ENCODE results near the gene EEFSEC. TPM values are rescaled to one million over a fixed set of nuclear protein-coding genes. Genes with fewer than 3 reads are reported as not detected.

EEFSEC gene
- total RNA-seq, 4 donors from 2014 or later: 25.1 to 43.5 (median 29.5) TPM

- WGBS, 2 donors: 53 to 60% methylated on average over 10 of the region's 10 CpGs
- Histone ChIP-seq H3K36me3 (peaks cover 0 to 11% (median 0%) of the 10 kb centered on the region in 3 donors), H3K27ac (peak overlapping the region in 2 of 4 donors; percentile 20 to 61), H3K4me1 (peaks cover 0 to 44% (median 7%) of the 10 kb centered on the region in 4 donors), H3K4me3 (no peak overlapping the region), H3K9me3 (no peaks in the 10 kb centered on the region), H3K27me3 (no peaks in the 10 kb centered on the region)
- DNase-seq (ENCODE audit: low spot score in 2 of 2): no peak
- TF ChIP-seq CTCF (IDR thresholded peaks at IDR 0.05) (no peak), POLR2A (IDR thresholded peaks at IDR 0.05) (no peak), EP300 (IDR thresholded peaks at IDR 0.05) (no peak)
Observed at GRCh38 chr3:128378631-128379347, 225.5 kb downstream of the EEFSEC start.

DNA sequence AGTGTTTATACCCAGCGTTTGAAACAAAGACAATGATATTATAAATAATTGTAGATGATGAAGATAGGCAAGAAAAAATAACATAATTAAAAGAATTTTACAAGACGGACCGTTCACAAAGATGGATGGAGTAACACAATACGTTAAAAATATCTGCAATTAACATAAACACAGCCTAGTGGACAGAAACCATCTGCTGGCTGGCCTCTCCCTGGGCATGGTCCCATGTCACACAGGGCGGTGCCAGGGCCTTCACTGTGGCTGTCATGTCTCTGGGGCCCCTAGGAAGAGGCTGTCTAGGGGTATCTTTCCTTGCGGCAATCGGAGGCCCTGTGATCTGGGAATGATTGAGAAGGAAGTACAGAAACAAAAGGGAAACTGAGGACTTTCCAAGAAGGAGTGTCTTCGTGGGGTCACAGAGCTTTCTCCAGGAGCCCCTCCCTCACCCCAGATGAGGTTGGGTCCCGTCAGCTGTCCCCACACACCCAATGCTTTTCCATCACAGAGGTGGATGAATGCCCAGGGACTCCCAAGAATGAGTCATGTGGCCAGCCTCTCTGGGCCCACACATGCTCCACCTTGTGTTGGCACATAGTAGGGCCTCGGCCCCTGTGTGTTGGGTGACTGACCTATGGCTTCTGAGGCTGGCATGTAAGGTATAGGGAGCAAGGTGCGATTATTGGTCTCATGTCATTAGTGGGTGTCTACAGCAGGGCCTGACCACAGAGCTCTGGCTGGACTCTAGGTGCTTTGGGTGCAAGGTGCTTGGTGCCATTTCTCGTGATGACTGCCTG, 226.3 kb downstream of the EEFSEC start:
- Histone ChIP-seq H3K27ac (no peak overlapping the region), H3K36me3 (peaks cover 0 to 8% (median 0%) of the 10 kb centered on the region in 3 donors), H3K4me1 (peaks cover 0 to 51% (median 7%) of the 10 kb centered on the region in 4 donors), H3K4me3 (no peak overlapping the region), H3K27me3 (no peaks in the 10 kb centered on the region), H3K9me3 (no peaks in the 10 kb centered on the region)
- TF ChIP-seq EP300 (IDR thresholded peaks at IDR 0.05) (no peak), CTCF (IDR thresholded peaks at IDR 0.05) (no peak), POLR2A (IDR thresholded peaks at IDR 0.05) (no peak)
- no peak for DNase-seq (ENCODE audit: low spot score in 2 of 2)
- WGBS, 2 donors: 83 to 84% methylated on average over 11 to 12 of the region's 12 CpGs

DNA sequence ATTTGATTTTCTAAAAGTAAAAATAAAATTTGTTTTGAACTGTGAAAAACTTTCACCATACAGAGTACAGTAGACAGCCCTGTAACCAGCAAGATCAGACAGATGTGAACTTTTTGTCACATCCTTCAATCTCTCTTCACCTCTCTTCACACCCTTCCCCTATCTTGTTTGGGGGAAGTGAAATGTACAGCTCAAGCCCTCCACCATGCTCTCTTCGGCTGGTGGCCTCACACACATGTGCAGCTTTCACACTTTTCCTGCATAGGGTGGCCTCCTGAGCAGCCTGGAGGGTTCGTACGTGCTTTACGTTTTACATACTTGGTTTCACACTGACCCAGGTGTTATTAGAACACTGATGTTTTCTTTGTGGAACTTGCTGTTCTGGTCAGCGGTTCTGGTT, 227.0 kb downstream of the EEFSEC start:
- Histone ChIP-seq H3K27ac (no peak overlapping the region), H3K9me3 (no peaks in the 10 kb centered on the region), H3K4me3 (no peak overlapping the region), H3K4me1 (peaks cover 0 to 59% (median 7%) of the 10 kb centered on the region in 4 donors), H3K27me3 (no peaks in the 10 kb centered on the region), H3K36me3 (peaks cover 0 to 1% (median 0%) of the 10 kb centered on the region in 3 donors)
- TF ChIP-seq CTCF (IDR thresholded peaks at IDR 0.05) (no peak), POLR2A (IDR thresholded peaks at IDR 0.05) (no peak), EP300 (IDR thresholded peaks at IDR 0.05) (no peak)
- WGBS, 2 donors: 96 to 98% methylated on average over 5 of the region's 5 CpGs
- DNase-seq (ENCODE audit: low spot score in 2 of 2): no peak

GRCh38 chr3:128380719-128381118, 227.4 kb downstream of the EEFSEC start:
- H3K36me3 ChIP-seq: no peaks in the 10 kb centered on the region
- H3K4me1 ChIP-seq: peaks cover 0 to 63% (median 7%) of the 10 kb centered on the region in 4 donors
- H3K27me3 ChIP-seq: no peaks in the 10 kb centered on the region
- no peaks in the 10 kb centered on the region for H3K9me3 ChIP-seq
- WGBS, 2 donors: 97 to 100% methylated on average over 6 of the region's 6 CpGs
- no peak overlapping the region for H3K4me3 ChIP-seq
- no peak for DNase-seq (ENCODE audit: low spot score in 2 of 2)
- H3K27ac ChIP-seq: no peak overlapping the region
- TF ChIP-seq POLR2A (IDR thresholded peaks at IDR 0.05) (no peak), CTCF (IDR thresholded peaks at IDR 0.05) (no peak), EP300 (IDR thresholded peaks at IDR 0.05) (no peak)

DNA sequence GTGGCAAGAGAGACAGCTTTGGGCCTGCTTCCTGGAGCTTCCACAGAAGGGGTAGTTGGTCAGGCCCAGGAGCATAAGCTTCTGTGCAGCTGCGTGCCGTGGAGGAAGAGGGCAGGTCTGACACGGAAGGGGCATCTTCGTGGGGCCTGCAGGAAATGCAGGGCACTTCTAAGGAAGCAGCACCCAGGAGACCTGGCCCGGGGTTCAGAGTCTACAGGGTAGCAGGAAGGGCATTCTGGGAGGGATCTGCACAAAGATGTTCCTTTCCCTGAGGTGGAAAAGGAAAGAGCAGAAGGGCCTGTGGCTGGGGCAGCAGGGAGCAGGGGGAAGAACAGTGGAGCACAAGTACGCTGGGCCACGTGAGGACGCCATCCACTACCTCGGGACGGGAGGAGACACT, 228.3 kb downstream of the EEFSEC start:
- no peaks in the 10 kb centered on the region for H3K36me3 ChIP-seq
- no peaks in the 10 kb centered on the region for H3K27me3 ChIP-seq
- DNase-seq (ENCODE audit: low spot score in 2 of 2): no peak
- no peak overlapping the region for H3K4me3 ChIP-seq
- H3K27ac ChIP-seq: no peak overlapping the region
- peaks cover 0 to 70% (median 7%) of the 10 kb centered on the region in 4 donors for H3K4me1 ChIP-seq
- H3K9me3 ChIP-seq: no peaks in the 10 kb centered on the region
- TF ChIP-seq POLR2A (IDR thresholded peaks at IDR 0.05): no peak
- TF ChIP-seq EP300 (IDR thresholded peaks at IDR 0.05): no peak
- TF ChIP-seq CTCF (IDR thresholded peaks at IDR 0.05): no peak
- WGBS, 2 donors: 88 to 90% methylated on average over 10 of the region's 10 CpGs
